PFSK-1 (cell line): ENCODE data around the gene BCL6B.

Experiments used
- FOXP2 ChIP-seq: optimal IDR thresholded peaks from 2 replicates; pipeline ENCODE3; 2011; ENCODE audit warnings: borderline replicate concordance, control low read depth, inconsistent platforms; ENCODE audit not compliant: insufficient read depth; ENCODE audit errors: extremely low read length, extremely low read depth
- POLR2AphosphoS5 ChIP-seq: IDR thresholded peaks from 2 replicates; pipeline ENCODE4 v1.6.1; 2012; ENCODE audit warnings: low read depth, mild to moderate bottlenecking, control low read depth, low read length, moderate library complexity
- SIN3A ChIP-seq: IDR thresholded peaks from 2 replicates; pipeline ENCODE4 v1.6.1; 2012; ENCODE audit warnings: mild to moderate bottlenecking, low read length, moderate library complexity, borderline replicate concordance; ENCODE audit not compliant: insufficient read depth
- TAF1 ChIP-seq: IDR thresholded peaks from 2 replicates; pipeline ENCODE4 v1.6.1; 2012; ENCODE audit warnings: low read length, control low read depth, borderline replicate concordance; ENCODE audit not compliant: insufficient read depth
- TF ChIP-seq, protein P1 (sequence below), 2 experiments: IDR thresholded peaks; 2 replicates each; pipeline versions ENCODE4 v1.6.1 to v1.8.0; 2011 to 2012; ENCODE audit warnings: low read depth in 2 of 2, low read length in 2 of 2, control low read depth in 1 of 2, inconsistent platforms in 1 of 2, mild to moderate bottlenecking in 1 of 2, moderate library complexity in 1 of 2; ENCODE audit not compliant: insufficient read depth in 1 of 2

BCL6B gene

GRCh38 chr17:7024402-7024785 lies 1.5 kb downstream of the BCL6B start:
- no peak for TF ChIP-seq POLR2AphosphoS5
- TF ChIP-seq, protein P1, sequence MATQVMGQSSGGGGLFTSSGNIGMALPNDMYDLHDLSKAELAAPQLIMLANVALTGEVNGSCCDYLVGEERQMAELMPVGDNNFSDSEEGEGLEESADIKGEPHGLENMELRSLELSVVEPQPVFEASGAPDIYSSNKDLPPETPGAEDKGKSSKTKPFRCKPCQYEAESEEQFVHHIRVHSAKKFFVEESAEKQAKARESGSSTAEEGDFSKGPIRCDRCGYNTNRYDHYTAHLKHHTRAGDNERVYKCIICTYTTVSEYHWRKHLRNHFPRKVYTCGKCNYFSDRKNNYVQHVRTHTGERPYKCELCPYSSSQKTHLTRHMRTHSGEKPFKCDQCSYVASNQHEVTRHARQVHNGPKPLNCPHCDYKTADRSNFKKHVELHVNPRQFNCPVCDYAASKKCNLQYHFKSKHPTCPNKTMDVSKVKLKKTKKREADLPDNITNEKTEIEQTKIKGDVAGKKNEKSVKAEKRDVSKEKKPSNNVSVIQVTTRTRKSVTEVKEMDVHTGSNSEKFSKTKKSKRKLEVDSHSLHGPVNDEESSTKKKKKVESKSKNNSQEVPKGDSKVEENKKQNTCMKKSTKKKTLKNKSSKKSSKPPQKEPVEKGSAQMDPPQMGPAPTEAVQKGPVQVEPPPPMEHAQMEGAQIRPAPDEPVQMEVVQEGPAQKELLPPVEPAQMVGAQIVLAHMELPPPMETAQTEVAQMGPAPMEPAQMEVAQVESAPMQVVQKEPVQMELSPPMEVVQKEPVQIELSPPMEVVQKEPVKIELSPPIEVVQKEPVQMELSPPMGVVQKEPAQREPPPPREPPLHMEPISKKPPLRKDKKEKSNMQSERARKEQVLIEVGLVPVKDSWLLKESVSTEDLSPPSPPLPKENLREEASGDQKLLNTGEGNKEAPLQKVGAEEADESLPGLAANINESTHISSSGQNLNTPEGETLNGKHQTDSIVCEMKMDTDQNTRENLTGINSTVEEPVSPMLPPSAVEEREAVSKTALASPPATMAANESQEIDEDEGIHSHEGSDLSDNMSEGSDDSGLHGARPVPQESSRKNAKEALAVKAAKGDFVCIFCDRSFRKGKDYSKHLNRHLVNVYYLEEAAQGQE (IDR thresholded peaks at IDR 0.05; ENCODE audit: insufficient read depth in 1 of 2, low read depth in 2 of 2, low read length in 2 of 2) = no peak
- no peak for TF ChIP-seq SIN3A
- TF ChIP-seq FOXP2 = no peak
- no peak for TF ChIP-seq TAF1

DNA sequence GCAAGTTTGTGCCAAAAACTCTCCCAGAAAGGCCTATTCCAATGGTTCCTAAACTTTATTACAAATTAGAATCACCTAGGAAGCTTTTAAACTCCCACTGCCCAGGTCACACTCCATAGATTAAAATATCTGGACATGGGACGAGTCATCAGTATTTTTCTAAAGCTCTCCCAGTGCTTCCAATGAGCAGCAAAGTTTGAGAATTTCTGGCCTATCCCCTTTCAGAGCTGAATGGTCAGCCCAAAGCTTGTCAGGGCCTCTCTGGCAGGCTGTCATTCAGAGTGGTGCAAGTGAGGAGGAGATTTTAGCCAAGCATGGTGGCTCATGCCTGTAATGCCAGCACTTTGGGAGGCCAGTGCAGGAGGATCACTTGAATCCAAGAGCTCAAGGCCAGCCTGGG lies 2.4 kb downstream of the BCL6B start:
- TF ChIP-seq SIN3A = no peak
- TF ChIP-seq TAF1 = no peak
- no peak for TF ChIP-seq POLR2AphosphoS5
- TF ChIP-seq, protein P1 (IDR thresholded peaks at IDR 0.05; ENCODE audit: insufficient read depth in 1 of 2, low read depth in 2 of 2, low read length in 2 of 2) = no peak
- TF ChIP-seq FOXP2 = no peak

GRCh38 chr17:7026471-7027115 lies 3.7 kb downstream of the BCL6B start:
- TF ChIP-seq FOXP2 = no peak
- TF ChIP-seq SIN3A = no peak
- TF ChIP-seq, protein P1 (IDR thresholded peaks at IDR 0.05; ENCODE audit: insufficient read depth in 1 of 2, low read depth in 2 of 2, low read length in 2 of 2) = no peak
- TF ChIP-seq POLR2AphosphoS5 = no peak
- no peak for TF ChIP-seq TAF1

- TF ChIP-seq, protein P1 (IDR thresholded peaks at IDR 0.05; ENCODE audit: insufficient read depth in 1 of 2, low read depth in 2 of 2, low read length in 2 of 2) = no peak
Measured at GRCh38 chr17:7027335-7027734, 4.5 kb downstream of the BCL6B start.

DNA sequence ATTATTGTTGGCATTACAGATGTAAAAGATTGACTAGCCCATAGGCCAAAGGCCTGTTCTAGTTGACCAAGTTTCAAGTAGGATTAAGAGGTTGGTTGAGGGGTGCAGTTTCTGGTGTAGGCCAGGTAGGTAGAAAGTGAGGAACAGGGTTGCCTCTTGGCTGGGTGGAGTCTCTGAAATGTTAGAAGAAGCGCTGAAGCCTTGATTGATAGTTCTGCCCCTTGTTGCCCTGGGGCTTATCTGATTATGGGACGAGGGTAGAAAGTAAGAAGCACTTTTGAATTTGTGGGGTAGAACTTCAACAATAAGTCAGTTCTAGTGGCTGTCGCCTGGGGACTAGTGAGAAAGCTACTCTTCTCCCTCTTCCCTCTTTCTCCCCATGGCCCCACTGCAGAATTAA lies 6.2 kb downstream of the BCL6B start:
- TF ChIP-seq FOXP2 (no peak), POLR2AphosphoS5 (no peak), TAF1 (no peak), SIN3A (no peak)
- TF ChIP-seq, protein P1 (IDR thresholded peaks at IDR 0.05; ENCODE audit: insufficient read depth in 1 of 2, low read depth in 2 of 2, low read length in 2 of 2) = no peak
